C1 segment of cervical spinal cord (tissue), 14 donors: ENCODE data around the gene ARHGEF39.
"Not testable (repeated sequence)": the region's sequence is repeated elsewhere in the genome, so short reads cannot be mapped to it uniquely, and the experiment has no call there.

ENCODE experiments used
- DNase-seq, 14 donors: peaks; one replicate each; lab custom pipeline; 2025; lab: John Stamatoyannopoulos, UW

ARHGEF39 gene

DNA sequence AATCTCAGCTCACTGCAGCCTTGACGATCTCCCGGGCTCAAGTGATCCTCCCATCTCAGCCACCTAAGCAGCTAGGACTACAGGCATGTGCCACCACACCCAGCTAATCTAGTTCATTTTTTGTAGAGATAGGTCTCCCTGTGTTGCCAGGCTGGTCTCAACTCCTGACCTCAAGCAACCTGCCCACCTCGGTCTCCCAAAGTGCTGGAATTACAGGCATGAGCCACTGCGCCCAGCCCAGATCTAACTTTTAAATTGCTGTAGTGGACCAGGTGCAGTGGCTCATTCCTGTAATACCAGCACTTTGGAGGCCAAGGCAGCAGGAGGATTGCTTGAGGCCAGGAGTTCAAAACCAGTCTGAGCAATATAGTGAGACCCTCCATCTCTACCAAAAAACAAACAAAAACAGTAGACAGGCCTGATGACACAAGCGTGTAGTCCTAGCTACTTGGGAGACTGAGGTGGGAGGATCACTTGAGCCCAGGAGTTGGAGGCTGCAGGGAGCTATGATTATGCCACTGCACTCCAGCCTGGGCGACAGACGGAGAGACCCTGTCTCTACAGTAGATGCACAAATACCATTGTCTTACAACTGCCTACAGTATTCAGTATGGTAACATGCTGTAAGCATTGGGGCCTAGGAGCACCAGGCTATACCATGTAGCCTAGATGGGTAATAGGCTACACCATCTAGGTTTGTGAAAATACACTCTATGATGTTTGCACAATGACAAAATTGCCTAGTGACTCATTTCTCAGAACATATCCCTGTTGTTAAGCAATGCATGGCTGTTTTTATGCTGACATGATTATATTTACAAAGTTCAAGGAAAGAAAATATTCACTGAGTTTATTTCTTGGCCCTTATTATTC lies 12.8 kb downstream of the ARHGEF39 start:
- no peak for DNase-seq

DNA sequence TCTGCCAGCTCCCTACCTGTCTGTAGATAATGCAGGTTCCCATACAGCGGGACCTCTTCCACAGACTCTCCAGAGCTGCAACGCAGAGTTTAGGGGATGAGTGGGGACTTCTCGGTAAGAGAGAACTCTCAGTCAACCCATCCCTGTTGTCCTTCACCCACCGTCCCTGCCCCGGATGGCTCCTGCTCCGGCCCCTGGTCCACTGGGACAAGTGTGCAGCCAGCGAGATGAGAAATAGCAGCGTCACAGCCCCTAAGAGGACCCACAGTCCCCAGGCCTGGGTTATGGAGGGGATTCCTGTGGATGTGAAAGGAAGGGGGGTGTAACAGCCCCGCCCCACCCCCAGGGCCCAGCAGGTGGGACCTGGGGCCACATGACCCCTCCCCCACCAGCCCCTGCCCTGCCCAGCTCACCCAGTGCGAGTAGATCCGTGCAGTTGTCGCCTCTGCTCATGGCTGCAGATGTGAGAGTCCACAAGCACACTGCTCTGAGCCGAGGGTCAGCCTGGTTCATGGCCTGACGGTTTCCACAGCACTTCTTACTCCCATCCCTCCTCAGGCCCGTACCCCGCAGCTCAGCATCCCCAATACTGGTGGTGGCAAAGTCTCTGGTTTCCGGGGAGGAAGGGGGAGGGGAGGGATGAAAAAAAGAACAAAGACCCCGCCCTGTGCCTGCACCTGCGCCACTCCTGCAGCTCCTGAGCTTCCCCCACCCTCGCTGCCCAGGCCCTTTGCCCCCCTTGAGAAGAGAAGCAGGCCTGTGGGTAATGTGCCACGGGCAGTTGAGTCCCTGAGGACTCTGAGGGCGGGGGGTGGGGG lies 14.4 kb downstream of the ARHGEF39 start, which contains the start of gene SIT1:
TSS of gene SIT1 (minus strand) at position 591 of the 818 bp plus-strand sequence. CDS start at position 513, 78 bp downstream.
- no peak for DNase-seq

DNA sequence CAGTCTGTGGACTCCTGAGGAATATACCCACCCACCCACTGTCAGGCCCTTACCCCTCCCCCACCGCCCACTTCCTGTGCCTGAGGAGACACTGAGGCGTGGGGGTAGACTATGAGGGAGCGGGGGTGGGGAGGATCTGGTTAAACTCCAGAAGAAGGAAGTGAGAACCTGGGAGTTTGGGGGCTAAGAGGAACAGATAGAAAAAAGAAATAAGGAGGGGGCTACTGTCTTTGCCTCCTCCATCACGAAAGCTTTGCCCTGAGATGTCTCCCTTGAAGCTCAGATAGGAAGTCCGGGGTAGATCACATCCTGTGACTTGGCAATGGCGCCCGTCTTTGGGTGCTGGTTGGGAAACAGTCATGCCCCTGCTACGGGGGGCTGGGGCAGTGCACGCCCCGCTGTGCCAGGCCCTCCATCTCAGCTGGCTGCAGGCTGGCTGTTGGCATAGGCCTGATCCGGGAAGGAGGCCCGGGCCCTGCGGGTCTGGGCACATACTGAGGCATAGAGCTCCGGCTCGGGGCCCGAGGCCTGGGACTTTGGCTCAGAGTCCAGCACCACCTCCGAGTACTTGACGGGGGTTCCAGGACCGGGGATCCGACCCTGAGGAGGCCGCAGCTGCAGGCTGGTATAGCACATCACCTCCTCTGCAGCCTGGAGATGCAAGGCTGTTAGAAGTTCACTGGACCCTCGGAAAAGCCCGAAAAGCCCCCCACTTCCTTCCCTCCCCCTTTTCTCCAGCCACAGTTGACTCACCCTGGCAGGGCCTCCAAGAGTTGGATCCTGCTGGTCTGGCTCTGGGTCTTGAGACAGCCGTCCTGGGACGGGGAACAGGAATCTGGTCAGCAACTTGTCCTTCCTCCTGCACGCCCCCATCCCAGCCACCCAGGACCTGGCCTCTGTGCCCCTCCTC lies 15.3 kb downstream of the ARHGEF39 start:
- peak in 3 of 14 donors; percentile 9 to 35 (median 21) for DNase-seq

DNA sequence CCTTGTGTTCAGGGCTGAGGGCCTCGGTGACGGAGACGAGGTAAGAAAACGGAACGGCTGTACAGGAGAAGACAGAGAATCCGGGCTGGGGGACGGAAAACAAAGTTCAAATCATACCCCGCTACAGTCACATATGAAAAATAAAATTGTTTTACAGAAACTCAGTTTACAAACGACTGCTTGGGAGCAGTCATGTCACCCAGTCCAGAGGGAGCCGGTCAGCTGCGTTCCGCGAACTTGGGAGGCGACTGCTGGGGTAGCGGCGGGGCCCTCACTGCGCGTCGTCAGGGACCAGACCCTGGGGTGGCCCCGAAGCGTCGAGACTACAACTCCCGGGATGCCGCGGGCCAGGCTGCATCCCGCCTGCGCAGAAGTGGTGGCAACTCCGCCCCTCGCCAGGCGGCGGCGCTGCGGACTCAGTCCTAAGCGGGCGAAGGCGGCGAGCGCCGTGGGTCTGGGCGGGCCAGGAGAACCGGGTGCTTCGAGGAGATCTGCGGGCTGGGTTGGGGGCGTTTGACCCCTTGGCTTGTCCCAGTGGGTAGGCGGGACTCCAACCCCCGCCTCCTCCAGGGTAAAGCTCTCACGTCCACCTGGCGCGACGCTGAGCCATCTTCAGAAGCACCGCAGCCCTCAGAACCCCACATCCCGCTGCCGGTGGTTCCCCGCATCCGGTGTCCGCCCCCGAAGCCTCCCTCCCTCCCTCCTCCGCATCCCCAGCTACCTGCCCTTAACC lies 18.3 kb downstream of the ARHGEF39 start:
- DNase-seq: peak; percentile 39 to 95 (median 82)

DNA sequence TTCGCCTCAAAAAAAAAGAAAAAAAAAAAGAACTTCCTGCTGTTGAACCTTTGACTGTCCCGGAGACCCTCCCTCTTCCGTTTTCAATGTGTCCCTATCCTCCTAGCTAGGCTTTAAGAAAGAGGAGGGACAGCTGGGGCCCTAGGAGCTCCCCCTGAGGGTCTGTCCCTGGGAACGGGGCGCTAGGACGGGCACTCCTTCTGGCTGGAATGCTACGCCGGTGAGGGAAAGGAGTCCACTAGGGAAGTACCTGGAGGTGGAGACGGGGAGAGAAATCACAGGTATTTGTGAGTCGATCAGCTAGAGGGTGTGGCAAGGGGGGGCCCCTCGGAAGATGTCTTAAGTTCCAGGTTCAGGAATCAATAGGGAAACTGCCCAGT lies 18.9 kb downstream of the ARHGEF39 start:
- DNase-seq: peak in 3 of 14 donors; percentile 14 to 58 (median 49)

DNA sequence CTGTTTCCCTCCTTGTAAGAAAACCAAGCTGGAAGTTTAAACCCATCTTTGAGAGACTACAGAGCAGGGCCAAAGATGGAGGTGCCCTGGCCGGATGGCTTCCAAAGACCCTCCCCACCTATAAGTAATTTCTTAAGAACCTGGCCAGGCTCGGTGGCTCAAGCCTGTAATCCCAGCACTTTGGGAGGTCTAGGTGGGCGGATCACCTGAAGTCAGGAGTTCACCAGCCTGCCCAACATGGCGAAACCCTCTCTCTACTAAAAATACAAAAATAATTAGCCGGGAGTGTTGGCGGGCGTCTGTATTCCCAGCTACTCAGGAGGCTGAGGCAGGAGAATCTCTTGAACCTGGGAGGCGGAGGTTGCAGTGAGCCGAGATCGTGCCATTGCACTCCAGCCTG lies 19.3 kb downstream of the ARHGEF39 start:
- DNase-seq: not testable (repeated sequence)

DNA sequence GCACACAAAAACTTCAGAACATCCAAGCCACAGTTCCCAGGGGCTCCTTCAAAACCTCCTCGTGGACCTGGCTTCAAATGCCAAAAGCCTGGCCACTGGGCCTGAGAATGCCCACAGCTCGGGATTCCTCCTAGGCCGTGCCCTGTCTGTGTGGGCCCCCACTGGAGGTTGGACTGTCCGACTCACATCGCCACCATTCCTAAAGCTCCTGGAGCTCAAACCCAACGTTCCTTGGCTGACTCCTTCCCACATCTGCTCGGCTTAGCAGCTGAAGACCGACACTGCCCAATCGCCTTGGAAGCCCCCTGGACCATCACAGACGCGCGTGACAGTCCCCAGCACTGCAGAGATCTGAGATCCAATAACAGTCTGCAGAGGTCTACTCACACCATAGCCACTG lies 21.9 kb downstream of the ARHGEF39 start:
- no peak for DNase-seq

DNA sequence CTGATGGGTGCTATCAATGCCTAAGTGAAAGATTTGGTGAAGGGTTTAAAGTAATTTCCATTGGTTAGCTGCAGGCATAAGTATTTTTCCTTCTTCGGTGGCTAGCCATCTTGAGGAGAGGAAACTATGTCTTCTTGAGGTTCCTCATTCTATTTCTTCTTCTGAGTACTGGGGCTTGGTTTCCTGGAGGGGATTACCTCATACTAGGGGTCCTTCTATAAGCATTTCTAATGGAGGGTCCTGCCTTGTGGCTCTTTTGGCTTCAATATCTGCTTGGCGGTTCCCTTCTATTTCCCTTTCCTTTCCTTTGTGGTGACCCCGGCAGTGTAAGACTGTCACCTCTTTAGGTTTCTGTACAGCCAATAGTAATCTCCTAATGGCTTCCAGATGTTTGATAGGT lies 23.5 kb downstream of the ARHGEF39 start:
- DNase-seq: not testable (repeated sequence)

DNA sequence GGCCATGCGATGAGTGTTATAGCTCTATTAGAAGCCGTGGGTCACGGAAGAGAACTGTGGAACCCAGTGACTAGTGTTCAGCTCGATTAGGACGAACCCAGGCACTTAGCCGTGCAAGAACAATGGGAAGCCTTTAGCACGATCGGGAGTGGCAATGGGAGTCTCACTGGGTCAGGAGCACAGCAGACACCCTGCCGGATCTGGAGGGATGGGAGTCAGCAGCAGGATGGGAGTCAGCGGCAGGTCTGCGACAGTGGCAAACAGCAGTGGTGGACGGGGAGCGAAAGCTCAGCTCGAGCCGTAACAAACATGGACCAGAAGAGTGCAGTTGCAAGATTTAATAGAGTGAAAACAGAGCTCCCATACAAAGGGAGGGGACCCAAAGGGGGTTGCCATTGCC lies 24.6 kb downstream of the ARHGEF39 start:
- not testable (repeated sequence) for DNase-seq

DNA sequence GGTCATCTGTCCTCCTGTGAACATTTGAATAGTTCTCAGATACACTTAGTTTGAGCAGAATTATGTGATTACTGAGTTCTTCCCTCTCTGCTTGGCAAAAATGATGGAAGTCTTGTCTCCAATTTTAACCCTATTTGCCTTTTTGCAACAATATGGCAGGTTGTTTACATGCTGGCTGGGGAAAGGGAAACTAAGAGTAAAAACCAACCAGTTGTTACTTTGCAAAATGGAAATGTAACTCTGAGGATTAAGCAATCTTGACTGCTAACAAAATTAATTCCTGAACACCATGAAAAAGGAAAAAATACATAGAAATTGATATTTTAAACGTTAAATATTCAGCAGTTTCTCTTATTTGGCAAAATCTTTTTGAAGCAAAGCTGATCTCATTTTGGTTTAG lies 25.4 kb downstream of the ARHGEF39 start:
- DNase-seq: no peak

DNA sequence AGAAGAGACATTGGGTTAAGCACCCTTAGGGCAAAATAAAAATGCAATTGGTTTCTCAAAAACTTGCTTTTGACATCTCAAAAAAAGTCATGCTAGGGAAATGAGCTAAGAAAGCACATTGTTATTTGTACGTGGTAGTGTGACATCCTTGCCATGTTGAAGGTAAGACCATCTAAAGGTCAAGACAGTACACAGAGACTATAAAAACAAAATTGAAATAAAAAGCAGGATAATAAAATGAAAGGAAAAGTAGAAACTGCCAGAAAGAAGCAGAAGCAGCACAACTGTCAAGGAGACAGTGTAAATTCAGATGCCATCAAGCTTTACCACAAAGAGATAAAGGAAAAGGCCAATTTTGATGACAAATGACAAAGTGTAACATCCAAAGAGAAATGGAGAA lies 25.8 kb downstream of the ARHGEF39 start:
- DNase-seq: not testable (repeated sequence)

DNA sequence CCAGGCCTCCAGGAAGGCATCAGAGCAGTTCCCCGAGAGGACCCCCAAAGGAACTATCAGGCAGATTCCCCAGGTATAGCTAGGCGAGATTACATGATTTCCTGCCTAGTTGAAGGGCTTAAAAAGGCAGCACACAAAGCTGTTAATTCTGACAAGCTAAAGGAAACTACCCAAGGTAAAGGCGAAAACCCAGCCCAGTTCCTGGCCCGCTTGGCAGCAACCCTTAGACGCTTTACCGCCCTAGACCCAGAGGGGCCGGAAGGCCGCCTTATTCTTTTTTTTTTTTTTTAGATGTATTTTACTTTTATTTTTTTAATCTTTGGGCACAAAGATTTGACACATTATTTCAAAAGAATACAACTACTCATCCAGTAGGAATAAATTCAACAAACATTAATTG lies 26.2 kb downstream of the ARHGEF39 start:
- DNase-seq: not testable (repeated sequence)

DNA sequence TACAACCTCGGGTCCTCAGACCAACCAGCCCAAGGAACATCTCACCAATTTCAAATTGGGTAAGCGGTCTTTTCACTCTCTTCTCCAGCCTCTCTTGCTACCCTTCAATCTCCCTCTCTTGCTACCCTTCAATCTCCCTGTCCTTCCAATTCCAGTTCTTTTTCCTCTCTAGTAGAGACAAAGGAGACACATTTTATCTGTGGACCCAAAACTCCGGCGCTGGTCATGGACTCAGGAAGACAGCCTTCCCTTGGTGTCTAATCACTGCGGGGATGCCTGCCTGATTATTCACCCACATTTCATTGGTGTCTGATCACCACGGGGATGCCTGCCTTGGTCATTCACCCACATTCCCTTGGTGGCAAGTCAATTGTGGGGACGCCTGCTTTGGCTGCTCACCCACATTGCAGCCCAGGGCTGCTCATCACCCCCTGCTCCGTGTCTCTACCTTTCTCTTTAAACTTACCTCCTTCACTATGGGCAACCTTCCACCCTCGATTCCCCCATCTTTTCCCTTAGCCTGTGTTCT lies 27.5 kb downstream of the ARHGEF39 start:
- not testable (repeated sequence) for DNase-seq

DNA sequence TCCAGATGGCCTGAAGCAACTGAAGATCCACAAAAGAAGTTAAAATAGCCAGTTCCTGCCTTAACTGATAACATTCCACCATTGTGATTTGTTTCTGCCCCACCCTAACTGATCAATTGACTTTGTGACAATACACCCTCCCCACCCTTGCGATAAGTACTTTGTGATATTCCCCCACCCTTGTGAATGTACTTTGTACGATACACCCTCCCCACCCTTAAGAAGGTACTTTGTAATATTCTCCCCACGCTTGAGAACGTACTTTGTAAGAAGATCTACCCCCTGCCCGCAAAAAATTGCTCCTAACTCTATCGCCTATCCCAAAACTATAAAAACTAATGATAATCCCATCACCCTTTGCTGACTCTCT lies 28.1 kb downstream of the ARHGEF39 start:
- not testable (repeated sequence) for DNase-seq

DNA sequence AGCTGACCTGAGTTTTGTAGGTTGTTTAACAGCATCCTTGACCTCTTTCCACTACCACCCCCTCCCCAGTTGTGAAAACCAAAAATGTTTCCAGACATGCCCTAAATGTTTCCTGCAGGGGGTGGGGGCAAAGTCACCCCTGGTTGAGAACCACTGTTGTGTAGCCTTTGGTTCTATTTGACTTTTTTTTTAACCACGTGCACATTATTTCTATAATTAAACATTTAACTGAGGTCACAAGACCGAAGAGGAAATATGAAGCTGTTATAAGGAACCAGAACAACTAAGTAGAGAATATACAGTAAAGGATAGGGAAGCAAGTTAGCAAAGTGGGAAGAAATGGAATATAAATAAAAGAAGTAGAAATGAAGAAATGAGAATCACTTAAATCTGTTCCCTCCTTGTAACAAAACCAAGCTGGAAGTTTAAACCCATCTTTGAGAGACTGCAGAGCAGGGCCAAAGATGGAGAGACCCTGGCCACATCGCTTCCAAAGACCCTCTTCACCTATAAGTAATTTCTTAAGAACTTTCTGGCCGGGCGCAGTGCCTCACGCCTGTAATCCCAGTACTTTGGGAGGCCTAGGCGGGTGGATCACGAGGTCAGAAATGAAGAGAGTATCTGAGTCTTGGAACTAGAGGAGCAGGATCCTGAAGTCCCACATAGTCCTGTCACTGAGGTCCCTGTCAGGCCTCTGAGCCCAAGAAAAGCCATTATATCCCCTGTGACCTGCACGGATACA lies 28.7 kb downstream of the ARHGEF39 start:
- no peak for DNase-seq

DNA sequence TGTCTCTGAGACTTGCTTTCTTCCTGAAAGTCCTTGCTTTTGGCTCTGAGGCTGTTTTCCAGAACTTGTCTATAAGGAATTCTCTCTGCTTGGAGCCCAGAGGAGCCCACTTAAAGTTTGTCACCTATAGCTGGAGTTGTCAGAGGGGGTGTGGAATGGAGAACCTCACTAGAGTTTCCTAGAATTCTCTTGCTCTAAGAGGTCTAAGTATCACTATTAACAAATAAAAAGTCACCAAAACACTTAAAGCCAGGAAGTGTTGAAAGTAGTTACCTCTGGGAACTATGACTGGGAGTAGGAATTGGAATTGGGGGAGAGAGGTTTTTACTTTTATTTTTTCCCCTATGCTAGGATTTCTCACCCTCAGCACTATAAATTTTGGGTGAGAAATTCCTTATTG lies 29.3 kb downstream of the ARHGEF39 start:
- DNase-seq: no peak

DNA sequence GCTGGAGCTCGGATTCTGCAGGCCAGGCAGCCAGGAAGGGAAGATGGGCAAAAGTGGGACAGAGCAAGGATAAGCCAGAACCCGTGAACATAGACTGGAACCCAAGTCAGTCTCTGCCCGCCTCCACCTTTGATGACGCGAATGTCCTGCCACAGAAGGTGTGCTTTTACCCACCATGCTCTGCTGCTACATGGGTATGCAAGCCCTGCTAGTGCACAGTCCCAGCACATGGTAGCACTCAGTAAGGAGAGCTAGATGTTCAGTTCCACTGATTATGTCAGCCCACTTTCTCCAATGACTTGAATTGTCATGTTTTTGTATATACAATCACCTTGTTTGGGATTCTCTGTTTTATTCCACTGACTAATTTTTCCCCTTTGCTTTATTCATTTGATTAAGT lies 35.4 kb downstream of the ARHGEF39 start:
- DNase-seq: no peak

DNA sequence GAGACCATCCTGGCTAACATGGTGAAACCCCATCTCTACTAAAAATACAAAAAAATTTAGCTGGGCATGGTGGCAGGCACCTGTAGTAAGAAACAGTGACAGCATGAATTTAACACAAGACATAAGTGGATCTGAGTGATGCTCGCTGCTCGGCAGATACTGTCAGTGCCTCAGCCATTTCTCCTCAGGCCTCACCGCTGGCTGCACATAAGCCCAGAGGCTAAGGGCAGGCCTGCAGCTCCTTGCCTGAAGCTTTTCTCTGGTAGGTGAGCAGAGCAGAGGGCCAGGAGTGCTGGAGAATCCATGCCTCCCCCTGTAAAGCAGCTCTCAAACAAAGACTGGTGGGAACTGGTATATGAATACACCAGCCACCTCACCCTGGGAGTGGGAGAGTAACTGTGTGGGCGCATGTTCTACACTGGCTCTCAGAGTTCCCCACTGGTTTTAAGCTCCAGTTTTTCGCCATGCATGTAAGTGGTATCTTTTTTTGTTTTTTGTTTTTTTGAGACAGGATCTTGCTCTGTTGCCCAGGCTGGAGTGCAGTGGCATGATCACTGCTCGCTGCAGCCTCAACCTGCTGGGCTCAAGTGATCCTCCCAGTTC lies 36.5 kb downstream of the ARHGEF39 start:
- no peak for DNase-seq

DNA sequence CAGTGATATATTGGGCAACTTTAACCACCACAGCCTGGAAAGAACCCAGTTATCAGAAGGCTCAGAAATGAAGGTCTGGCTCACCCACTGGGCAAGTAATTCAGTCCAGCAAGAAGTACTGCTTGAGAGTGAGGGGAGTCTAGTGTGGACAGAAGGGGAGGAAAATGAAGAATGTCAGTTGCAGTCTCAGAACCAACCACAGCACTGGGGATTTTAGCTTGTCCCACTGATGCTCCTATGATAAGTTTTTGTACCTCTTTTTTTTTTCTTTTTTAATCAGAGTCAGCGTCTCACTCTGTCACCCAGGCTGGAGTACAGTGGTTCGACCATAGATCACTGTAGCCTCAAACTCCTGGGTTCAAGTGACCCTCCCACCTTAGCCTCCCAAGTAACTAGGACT lies 37.4 kb downstream of the ARHGEF39 start:
- DNase-seq: no peak

DNA sequence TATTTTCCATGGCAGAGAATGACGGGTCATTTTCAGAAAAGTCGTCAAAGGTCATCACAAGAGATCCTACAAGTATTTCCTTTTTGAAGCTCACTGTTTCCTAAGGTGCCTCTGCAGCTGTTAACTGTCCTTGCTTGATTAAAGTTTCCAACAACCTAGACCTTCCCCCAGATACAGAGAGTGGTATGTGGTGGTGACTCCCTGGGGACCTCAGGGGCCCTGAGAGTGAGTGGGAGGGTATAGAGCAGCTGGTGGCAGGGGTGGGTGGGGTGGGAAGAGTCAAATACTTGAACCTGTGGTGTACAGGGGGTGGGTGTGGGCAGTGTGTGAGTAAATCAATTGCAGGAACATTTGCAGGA lies 45.2 kb downstream of the ARHGEF39 start:
- DNase-seq: no peak
